ENCODE data around the gene HCN2.
"Not testable (repeated sequence)": the region's sequence is repeated elsewhere in the genome, so short reads cannot be mapped to it uniquely, and the experiment has no call there.

Gene HCN2

DNA sequence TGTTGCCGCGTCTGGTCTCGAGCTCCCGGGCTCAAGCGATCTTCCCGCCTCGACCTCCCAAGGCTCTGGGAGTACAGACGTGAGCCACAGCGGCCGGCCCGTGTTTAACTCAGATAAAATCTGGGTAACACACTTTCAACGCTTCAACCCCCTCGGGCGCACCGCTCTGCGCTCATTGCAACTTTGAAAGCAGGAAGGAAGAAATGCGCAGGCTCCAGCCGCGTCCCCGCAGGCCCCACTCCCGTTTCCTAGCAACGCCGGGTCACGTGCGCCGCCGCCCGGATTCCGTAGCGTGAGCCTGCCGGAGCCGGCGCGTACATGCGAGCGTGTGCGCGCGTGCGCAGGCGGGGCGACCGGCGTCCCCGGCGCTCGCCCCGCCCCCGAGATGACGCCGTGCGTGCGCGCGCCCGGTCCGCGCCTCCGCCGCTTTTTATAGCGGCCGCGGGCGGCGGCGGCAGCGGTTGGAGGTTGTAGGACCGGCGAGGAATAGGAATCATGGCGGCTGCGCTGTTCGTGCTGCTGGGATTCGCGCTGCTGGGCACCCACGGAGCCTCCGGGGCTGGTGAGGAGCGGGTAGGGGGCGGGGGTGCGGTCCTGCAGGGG, 17.4 kb upstream of the HCN2 start, which contains the start of gene BSG:
TSS of gene BSG (plus strand) at position 457 of the 603 bp plus-strand sequence. CDS start at position 496, 39 bp downstream.
- DNase-seq: peak; percentile 94 to 96

DNA sequence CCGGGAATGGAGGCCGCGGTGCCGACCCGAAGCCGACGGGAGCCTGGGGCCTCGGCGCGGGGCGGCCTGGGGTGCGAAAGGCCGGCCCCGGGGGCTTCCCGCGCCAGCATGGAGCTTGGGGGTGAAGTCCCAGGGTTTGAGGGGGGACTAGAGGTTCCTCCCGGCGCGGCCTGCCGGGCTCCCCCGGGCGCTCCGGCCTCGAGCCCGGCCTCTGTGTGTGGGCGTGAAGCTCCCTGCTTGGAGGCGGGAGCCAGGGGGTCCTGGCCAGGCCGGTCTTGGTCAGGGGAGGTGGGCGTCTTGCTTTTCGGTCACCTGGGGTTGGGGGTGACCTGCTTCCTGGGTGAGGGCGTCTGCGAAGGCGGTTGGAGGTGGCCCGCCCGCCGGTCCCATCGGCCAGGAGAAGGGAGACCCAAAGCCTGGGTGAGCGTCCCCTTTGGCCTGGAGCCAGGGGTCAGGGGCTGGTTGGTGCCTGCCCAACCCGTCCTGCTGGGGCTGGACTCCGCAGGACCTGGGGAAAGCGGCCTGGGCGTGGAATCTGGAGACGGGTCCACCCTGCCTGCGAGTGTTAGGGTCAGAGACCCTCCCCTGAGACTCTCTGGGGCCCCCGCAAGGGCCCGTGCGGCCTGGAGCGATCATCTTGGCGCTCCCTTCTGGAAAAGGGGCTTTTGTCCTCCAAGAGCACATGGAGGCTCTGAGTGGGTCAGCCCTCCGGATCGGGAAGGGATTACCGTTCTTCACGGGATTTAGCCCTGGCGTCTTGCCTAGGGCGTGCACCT, 16.8 kb upstream of the HCN2 start:
- peak in 1 of 2 experiments; percentile 21 for DNase-seq

DNA sequence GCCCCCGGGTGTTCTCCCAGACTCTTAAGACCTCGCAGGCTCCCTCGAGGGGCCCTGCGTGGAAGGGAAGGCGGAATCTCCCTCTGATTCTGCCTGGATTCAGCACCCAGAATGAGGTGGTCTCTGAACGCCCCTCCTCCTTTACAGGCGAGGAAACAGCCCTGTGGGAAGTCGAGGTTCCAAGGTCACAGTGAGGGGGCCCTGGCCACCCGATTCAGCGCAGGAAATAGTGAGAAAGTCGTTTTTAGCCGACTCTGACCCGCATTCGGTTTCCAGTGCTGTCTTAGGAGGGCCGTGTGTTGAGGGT, 16.2 kb upstream of the HCN2 start:
- DNase-seq: no peak

DNA sequence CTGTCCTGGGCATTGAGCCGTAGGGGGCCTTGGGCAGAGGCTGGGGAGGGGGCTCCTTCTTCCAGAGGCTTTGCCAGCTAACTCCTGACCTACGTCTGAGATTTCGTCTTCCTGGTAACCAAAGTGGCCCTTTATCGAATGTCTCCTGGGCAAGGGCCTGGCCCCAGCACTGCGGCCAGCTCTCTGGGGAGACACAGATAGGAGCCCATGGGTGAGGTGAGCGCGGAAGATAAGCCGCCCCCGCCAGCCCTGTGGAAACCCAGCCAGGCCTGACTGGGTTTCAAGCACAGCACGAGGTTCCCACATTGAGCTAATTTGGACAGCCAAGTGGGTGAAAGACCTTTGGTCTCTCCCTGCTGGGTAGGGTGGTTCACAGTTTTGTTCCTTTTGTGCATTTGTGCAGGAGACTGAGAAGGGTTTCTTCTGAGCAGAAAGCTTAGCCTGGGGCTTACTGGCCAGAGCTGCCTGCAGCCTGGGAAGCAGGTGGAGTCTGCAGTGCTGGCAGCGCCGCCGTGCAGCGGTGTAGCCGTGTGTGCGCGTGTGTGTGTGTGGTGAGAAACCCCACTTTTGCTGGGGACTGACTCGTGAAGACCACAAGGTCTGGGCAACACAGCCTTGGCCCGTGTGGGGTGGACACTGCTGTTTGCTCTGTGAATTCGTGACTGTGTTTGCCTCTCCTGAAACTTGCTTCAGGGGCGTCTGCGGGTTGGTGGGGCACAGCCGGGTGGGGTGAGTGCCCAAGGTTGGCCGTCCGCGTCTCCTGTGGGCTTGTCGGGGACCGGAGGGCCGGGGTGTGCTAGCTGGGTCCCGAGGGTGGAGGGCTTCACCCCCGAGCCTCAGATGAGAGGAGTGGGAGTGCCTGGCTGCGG, 14.8 kb upstream of the HCN2 start:
- DNase-seq: peak in 1 of 2 experiments; percentile 36

DNA sequence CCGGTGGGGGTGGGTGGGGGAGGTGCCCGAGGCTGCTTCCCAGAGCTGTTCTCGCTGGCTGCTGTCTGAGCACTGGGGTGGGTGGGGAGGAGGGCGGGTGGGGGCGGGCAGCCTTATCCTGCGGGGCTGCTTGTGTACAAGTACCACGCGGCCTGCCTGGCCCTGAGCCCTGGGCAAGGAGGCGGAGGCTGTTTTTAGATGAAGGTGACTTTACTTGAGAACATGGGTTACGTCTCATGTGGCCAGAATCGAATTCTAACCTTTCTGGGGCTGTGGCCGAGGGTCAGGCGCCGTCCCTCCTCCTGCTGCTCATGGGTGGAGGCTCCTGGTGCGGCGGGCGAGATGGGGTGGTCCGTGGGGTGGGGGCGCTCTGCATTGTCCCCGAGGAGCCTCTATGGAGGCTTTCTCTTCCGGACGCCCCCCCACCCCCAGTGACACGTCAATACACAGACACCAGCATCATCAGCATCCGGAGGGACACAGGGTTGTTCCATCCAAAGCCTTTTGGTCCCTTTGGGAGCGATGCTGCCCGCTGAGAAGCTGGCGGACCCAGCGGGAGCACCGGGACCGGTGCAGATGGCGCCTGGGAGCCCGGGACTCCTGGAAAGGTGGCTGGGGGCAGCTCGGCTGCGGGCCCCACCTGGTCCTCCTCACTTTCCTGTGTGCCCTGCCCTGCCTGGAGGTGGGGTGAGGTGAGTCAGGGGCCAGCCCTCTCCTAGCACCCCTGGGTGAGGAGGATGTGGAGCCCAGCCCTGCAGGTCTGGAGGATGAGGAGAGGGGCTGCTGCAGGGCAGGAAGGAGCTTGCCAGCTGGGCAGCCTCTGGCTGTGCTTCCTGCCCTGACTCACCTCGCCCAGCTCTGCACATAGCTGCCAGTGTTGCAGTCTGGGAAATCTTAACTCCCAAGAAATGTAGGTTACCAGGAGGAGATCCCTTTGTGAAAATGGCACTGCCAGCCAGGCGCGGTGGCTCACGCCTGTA, 13.9 kb upstream of the HCN2 start:
- peak in 1 of 2 experiments; percentile 5 for DNase-seq

DNA sequence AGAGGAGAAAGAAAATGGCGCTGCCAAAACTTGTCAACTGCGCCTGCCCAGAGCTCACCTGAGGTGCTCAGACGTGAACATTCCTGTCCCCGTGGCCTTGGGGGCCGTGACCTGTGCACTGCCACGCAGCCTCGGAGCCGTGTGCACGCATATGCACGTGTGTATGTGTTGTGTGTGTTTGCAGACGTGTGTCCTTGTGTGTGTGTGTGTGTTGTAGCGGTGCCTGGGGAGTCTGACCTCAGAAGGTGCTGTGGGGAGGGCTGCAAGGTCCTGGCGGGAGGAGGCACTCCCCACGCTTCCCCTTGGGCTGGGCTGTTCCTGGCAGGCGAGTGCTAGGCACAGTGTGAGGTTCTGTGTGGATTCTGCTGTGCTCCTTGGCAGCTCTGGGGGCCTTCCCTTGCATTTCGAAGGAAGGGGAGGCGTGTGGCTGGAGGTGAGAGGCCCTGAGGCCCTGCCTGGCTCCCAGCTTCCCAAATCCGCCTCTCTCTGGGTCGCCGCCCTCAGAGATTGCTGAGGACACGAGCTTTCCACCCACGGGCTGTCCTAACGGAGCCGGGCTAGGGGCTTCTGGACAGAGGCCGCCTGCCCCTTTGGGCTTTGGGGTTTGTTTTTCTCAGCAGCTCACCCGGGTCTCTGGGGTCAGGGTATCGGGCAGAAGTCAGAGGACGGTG, 12.8 kb upstream of the HCN2 start:
- no peak for DNase-seq

DNA sequence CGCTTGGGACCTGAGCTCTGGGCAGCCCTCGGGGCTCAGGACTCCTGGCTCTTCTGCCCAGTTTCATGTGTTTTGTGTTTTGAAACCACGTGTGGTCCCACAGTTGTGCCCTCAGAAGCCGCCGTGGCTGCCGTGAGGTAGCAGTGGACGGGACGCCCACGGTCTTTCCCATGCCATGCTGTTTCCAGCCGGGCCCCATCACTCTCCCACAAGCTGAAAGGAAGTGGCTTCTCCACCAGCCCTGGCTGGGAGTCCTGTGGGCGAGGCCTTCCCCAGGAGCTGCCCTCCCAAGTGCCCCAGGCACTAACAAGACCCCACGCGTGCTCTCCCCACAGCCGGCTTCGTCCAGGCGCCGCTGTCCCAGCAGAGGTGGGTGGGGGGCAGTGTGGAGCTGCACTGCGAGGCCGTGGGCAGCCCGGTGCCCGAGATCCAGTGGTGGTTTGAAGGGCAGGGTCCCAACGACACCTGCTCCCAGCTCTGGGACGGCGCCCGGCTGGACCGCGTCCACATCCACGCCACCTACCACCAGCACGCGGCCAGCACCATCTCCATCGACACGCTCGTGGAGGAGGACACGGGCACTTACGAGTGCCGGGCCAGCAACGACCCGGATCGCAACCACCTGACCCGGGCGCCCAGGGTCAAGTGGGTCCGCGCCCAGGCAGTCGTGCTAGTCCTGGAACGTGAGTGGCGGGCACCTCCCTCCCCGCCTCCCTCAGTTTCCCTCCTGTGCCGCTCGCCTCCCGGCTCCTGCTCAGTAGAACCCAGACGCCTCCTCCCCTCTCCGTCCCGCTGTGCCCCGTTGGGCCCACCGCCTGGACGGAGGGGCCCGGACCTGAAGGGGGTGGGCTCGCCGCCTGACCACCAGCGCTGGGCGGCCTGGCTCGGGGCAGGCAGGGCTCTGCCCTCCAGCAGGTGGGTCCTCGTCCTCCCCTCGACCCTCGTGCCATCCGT, 12.0 kb upstream of the HCN2 start:
- no peak for DNase-seq

DNA sequence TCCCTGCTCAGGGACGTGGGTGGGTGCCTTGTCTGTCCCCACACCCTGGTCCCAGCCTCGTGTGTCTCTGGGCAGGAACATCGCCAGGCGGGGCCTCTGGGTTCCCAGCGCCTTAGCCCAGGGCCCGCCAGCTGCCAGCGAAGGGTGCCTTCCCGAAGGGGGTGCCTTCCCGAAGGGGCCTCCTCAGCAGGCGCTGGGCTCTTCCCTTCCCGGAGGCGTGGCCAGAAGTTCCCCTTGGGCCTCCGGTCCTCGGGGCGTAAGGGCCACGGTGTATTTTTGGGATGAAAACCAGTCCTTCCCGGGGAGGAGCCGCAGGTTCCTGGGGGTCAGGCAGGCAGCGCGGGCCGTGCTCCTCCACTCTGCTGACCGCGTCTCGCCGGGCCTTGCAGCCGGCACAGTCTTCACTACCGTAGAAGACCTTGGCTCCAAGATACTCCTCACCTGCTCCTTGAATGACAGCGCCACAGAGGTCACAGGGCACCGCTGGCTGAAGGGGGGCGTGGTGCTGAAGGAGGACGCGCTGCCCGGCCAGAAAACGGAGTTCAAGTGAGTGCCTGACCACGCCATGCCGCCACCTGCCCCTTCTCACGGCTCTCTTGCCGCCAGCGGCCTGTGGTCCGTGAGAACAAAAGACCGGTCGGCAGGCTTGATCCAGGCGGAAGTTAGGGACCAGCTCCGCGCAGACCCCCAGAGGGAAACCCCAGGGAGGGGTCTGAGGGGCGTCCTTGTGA, 10.4 kb upstream of the HCN2 start:
- no peak for DNase-seq

DNA sequence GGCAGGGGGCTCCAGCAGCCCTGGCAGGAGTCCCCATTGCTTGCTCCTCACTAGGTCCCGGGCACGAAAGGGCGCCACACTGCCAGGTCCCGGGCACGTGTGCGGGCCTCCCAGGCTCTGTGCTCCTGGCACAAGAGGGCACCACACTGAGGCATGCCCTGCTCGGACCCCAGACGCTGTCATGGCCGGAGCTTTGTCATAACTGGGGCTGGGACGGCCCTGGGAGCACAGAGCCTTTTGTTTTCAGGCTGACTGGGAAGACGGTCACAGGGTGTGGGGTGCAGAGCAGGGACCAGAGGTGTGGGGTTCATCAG, 9.9 kb upstream of the HCN2 start:
- DNase-seq: no peak

DNA sequence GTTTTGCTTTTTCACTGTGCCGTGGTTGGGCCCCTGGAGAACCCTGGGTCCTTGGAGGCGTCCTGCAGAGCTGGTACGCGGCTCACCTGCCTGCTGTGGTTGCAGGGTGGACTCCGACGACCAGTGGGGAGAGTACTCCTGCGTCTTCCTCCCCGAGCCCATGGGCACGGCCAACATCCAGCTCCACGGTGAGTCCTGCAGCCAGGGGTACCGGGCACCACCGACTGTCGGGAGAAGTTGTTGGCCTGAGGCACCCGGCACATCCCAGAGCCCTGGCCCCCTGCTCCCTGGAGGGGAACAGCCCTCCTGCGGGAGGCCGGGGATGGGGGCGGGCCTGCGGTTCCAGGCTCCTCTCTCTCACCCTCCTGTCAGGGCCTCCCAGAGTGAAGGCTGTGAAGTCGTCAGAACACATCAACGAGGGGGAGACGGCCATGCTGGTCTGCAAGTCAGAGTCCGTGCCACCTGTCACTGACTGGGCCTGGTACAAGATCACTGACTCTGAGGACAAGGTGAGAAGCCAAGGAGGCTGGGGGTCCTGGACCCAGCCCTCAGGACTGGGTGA, 9.3 kb upstream of the HCN2 start:
- DNase-seq: no peak

DNA sequence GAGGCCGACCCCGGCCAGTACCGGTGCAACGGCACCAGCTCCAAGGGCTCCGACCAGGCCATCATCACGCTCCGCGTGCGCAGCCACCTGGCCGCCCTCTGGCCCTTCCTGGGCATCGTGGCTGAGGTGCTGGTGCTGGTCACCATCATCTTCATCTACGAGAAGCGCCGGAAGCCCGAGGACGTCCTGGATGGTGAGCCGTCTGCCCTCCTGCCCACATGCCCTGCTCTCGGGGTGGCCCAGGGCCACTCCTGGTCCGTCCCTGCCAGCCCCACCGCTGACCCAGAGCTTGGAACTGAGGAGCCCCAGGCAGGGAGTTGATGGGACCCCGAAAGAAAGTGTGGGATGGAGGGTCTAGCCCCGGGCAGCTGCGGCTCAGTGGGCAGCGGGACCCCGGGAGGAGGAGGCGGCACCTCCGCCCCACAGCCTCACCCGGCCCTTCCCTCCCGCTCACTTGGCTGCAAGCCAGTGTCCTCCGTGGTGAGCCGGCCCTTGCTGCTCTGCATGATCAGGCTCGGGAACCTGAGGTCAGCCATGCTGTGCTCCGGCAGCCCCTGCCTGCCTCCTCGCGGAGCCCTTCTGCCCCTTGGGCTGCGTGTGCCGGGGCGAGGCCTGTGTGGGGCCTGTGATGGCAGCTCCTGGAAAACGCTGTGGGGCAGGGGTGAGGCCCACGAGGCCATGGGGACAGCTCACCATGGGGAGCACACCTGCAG, 8.1 kb upstream of the HCN2 start:
- no peak for DNase-seq

DNA sequence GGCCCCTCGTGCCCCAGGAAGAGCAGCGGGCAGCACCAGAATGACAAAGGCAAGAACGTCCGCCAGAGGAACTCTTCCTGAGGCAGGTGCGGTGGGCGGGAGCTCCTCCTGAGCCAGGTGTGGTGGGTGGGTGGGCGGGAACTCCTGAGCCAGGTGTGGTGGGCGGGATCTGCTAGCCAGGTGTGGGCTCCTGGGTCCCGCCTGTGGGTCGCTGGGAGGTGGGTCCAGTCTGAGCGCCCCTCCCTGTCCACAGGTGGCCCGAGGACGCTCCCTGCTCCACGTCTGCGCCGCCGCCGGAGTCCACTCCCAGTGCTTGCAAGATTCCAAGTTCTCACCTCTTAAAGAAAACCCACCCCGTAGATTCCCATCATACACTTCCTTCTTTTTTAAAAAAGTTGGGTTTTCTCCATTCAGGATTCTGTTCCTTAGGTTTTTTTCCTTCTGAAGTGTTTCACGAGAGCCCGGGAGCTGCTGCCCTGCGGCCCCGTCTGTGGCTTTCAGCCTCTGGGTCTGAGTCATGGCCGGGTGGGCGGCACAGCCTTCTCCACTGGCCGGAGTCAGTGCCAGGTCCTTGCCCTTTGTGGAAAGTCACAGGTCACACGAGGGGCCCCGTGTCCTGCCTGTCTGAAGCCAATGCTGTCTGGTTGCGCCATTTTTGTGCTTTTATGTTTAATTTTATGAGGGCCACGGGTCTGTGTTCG, 7.0 kb upstream of the HCN2 start:
- no peak for DNase-seq

DNA sequence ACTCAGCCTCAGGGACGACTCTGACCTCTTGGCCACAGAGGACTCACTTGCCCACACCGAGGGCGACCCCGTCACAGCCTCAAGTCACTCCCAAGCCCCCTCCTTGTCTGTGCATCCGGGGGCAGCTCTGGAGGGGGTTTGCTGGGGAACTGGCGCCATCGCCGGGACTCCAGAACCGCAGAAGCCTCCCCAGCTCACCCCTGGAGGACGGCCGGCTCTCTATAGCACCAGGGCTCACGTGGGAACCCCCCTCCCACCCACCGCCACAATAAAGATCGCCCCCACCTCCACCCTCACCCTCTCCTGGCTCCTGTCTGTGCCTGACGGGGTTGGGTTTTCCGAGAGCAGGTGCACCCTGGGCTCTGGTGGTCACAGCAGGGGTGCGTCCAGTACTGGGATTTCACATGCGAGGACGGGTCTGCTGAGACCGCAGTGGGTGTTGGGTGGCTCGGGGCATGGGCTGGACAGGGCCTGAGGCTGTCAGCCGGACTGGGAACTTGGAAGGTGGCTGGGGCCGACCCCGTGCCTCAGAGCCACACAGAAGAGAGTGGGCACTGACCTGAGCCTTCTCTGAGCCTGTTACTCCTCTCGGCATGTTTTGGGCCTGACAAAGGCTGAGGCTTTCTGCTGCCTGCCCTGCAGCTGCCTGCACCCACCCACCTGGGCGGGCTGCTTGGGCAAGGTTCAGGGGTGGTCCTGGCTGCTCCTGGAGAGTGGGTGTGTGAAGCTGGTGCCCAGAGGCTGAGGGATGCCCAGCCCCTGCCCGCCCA, 6.3 kb upstream of the HCN2 start:
- no peak for DNase-seq

DNA sequence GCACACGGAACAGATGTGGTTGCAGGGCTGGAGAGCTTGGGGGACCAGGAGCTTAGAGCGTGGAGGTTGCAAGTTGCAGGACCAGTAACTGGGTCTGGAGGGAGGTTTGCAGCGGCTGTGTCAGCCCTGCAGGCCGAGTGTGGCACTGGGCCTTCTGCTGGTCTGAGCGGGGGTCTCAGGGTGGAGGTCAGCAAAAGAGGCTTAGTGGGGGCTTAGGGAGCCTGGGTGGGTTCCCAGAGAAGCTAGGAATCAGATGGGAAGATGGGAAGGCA, 5.8 kb upstream of the HCN2 start:
- DNase-seq: no peak

DNA sequence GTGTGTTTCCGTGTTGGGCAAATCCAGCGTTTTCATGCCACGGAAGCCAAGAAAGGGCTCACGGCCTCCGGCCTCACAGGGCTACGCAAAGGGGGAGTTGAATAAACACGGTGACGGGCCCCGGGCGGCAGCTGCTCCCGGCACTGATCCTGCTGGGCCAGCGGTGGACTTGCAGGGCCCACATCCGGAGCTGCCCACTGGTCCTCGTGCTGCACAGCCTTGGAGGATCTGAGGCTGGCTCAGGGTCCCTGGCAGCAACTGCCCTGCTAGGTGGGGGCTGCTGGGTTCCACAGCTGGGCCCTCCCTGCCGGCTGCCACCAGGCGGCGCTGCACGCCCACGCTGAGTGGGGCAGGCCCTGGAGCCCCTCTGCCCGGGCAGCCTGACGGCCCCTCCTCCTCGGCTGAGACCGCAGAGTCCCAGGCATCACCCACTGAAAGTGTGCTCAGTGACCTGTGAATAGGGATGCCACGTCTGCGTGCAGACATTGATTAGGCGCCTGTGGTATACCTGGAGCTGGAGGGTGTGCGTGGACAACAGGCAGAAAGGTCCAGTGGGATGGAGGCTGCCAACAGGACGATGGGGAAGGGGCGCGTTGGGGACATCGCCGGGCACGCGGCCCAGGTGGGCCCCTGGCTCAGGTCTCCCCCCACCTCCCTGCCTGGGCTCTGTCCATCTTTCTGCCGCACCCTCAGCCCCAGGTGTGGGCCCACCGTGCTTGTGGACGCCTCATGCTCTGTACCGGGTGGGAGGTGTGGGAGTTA, 5.3 kb upstream of the HCN2 start:
- peak; percentile 27 to 40 for DNase-seq

DNA sequence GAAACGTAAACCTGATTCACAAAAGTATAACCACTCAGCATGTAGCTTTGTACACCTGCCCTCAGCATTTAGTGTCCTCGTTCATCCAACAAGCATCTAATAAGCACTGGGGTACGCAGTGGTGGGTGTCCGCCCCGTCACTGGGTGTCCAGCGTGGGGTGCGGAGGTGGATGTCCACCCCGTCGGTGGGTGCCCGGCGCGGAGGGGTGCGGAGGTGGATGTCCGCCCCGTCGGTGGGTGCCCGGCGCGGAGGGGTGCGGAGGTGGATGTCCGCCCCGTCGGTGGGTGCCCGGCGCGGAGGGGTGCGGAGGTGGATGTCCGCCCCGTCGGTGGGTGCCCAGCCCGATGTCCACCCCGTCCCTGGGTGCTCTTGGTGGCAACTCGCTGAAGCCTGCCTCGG, 4.5 kb upstream of the HCN2 start:
- DNase-seq: not testable (repeated sequence)

DNA sequence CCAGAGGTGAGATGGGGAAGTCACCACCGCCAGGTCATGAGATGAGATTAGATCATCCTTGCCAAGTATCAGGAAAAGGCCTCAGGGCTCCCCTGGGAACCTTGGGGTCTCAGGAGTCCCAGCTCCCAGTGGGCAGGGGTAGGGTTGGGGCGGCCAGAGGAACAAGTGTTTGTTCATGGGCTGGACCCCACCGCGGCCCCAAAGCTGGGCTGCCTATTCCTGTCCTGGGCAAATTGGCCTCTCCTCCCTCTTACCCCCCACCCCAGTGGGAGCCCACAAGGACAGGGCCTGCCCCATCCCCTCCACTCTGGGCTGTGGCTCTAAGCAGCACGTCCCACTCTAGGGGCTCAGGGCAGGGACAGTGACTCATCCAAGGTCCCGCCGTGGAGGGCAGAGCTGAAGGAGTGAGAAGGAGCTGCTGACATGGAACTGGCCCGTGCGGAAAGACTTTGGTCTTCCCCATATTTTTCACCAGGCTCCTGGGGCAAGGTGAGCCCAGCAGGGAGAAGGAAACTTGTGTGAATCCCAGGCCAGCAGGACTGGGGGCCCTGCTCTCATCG, 4.0 kb upstream of the HCN2 start:
- no peak for DNase-seq
